CD4-positive, alpha-beta T cell treated with Interleukin-1 beta for 1 hour (primary cell): ENCODE measurements around the gene RPS6KC1.
"Not testable (repeated sequence)": the region's sequence is repeated elsewhere in the genome, so short reads cannot be mapped to it uniquely, and the experiment has no call there.

Experiments used
- DNase-seq, 2 donors: peaks; one replicate each; pipeline ENCODE4 v3.0.0-alpha.2; 2020 to 2022

RPS6KC1 gene

DNA sequence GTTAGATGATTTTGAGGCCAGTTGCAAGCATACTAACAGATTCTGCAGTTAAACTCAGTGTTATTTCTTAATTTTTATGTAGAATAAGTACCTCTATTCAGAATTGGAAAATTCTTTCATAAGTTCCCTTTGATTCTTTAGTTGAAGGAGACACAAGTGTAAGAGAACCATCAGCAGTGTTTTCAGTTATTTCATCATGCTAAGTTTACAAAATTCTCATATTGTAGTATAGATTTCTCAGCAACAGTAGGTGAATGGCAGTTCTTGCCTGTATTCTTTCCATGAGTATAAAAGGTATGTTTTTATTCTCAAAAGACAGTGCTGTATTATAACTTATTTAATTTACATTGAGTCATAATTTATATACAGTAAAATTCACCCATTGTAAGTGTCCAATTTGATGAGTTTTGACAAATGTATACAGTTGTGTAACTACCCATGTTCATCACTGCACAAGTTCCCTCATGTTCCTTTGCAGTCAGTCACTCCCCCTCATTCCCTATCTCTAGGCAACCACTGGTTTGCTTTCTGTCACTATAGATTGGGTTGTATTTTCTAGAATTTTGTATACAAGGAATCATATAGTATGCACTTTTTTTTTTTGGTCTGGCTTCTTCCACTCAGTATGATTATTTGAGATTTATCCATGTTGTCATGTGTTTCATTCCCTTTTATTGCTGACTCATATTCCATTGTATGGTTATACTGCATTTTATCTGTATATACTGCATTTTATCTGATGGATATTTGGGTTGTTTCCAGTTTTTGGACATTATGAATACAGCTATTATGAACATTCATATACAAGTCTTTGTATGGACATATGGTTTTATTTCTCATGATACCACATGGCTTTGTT, 3.9 kb downstream of the RPS6KC1 start:
- no peak for DNase-seq

DNA sequence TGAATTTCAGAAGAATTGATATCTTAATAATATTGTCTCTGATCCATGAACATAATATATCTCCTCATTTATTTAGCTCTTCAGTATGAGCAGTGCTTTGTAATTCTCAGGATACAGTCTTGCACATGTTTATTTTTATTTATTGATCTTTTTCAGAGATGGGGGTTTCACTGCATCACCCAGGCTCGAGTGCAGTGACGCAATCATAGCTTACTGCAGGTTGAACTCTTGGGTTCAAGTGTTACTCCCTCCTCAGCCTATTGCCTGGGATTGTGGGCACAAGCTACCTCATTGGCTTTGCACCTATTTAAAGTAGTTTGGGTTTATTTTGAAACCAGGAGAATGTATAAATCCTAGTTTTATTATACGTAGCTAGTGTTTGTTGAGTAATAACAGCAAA, 4.7 kb downstream of the RPS6KC1 start:
- DNase-seq = no peak

DNA sequence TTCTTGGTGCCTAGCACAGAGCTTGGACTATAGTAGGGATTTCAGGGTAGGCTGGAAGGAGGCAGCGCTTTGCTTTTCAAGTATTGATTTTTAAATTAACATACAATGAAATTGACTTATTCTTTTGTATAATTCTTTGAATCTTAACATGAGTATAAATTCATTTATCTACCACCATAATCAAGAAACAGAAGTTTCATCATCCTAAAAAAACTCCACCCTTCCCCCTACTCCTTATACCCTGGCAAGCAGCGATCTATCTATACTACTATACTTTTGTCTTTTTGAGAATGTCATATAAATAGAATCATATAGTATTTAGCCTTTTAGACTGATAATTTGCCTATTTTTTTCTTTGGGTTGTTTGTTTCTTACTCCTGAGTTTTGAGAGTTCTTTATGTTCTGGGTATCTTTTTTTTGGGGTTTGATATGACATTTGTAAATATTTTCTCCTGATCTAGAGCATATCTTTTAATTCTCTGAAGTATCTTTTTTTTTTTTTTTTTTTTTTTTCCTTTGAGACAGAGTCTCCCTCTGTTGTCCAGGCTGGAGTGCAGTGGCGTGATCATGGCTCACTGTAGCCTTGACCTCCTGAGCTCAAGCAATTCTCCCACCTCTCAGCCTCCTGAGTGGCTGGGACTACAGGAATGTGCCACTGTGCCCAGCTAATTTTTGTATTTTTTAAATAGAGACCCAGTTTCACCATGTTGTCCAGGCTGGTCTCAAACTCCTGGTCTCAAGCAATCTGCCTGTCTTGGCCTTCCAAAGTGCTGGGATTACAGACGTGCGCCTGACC, 6.4 kb downstream of the RPS6KC1 start:
- no peak for DNase-seq

DNA sequence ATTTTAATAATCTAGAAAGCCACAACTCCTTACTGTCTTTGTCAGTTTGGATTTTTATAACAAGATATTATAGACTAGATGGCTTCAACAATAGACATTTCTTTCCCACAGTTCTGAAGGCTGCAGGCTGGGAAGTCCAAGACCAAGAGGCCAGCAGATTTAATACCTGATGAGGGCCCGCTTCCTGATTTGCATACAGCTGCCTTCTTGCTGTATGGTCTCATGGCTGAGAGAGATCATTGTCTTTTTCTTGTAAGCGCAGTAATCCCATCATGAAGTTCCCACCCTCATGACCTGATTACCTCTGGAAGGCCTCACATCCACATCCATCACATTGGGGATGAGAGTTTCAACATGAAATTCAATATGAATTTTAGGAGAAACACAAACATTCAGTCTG, 9.8 kb downstream of the RPS6KC1 start:
- no peak for DNase-seq

DNA sequence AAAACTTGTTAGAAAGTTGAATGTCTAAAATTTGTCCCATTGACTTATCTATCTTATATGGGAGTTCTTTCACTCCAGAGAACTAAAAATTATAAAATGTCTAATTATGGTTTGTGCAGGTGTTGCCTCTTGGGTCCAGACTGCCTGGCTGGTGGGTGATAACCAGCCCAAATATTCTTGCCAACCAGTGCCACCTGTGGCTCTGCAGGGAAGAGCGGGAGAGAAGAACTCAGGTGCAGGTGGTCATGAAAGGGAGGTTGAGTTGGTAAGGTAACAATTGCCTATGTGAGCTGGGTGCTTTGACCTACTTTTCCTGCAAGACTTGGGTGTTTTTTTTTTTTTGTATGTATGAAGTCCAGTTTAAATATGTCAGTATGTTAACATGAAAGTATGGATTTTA, 10.2 kb downstream of the RPS6KC1 start:
- no peak for DNase-seq

DNA sequence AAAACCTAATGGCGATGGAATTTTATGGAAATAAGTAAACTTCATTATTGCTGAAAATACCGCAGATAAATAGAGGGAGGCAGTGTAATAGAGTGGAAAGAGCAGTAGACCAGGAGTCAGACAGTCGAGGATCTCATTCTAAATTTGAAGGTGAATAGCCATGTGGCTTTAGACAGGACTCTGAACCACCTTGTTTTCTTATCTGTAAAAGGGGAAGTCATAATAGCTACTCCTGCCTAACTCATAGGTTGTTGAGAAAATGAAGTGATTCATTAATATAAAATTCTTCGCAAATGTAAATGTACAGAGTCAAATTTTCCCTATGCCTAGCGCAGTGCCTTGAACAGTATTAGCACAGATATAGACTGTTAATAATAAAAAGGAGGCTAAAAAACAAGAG, 14.8 kb downstream of the RPS6KC1 start:
- no peak for DNase-seq

DNA sequence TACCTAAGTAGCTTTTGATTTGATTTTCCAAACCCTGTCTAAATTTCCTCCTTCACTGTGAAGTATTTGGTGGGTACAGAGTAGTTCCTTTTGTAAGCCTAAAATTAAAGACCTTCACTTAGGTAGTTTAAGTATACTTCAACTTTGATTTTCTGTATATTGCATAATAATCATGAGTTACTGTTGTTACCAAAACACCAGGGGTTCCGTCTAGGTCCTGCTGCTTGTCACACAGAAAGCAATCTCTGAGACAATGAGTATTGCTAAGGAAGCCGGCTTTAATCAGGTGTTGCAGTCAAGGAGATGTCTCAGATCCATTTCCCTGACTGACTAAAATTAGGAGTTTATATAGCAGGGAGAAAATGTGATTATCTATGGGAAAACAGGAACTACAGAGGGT, 15.3 kb downstream of the RPS6KC1 start:
- no peak for DNase-seq

DNA sequence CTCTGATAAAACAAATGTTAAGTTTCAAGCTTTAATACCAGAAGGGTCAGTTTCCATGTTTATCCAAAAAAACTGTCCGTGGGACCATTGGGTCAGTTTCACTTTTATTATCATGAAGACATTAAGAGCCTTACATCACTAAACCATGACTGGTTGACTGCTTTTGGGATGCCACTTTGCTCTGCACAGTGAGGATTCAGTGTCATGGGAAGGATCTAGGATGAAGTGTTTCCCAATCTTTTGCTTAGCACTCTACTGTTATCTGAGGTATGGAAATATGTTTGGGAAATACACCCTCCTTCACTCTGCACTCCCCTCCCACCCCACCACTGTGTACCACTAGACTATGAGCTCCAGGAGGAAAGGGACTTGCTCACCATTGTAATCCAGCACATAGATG, 16.3 kb downstream of the RPS6KC1 start:
- no peak for DNase-seq

DNA sequence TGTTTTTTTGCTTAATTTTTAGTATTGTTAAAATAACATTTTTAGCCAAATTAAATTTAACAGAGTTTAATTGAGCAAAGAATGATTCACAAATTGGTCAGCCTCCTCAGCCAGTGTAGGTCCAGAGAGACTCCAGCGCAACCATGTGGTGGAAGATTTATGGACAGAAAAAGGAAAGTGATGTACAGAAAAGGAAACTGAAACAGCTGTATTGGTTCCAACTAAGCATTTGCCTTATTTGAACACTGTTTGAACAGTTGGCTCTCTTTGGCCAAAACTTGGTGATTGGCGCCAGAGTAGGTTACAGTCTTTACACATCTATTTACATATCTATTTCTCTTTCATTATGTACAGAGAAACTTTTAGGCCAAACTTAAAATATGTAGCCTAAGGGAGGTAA, 19.4 kb downstream of the RPS6KC1 start:
- DNase-seq = peak; percentile 4 to 19

DNA sequence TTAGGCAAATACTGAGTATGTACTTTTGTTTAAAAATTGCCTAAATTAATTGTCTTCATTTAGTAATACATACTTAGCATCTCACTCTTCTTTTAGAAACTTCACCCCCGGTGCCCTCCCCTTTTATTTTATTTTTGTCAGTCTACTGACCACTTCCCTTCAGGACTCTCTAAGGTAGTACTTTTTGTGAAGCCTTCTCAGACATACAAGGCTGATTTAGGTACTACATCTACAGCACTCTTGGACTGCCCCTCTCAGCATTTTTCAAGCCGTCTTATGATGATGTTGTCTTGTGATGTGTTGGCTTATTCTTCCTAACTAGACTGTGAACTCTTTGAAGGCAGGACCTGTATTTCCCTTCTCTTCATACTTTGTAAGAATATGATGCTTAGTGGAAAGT, 24.7 kb downstream of the RPS6KC1 start:
- DNase-seq = no peak

DNA sequence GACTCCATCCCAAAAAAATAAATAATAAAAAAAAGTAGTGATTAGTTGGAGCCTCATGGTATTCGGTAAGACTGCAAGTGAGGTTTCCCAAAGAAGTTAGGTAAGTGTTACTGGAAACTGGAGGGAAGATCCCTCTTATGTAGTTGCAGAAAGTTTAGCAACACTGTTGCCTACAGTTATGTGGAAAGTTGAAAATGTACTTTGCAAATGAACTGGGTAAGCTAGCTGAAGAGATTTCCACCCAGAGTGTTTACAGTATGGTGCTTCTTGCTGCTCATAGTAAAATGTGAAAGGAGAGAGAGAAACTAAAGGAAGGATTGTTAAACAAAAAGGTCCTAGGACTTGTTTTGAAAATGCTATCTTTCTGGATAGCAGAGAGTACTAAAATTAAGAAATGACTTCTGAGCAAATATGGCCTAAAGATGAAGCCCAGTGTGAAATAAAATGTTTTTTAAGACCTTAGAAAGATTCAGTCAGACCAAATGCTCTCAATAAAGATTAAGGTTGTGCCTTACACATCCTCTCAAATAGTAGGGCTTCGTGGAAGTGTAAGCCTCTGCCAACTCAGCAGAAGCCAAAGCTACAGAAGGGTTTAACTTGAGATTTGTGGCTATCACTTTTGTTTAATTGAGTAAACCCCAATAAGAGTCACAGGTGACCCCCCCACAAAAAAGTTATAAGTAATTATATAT, 31.5 kb downstream of the RPS6KC1 start:
- DNase-seq = no peak

DNA sequence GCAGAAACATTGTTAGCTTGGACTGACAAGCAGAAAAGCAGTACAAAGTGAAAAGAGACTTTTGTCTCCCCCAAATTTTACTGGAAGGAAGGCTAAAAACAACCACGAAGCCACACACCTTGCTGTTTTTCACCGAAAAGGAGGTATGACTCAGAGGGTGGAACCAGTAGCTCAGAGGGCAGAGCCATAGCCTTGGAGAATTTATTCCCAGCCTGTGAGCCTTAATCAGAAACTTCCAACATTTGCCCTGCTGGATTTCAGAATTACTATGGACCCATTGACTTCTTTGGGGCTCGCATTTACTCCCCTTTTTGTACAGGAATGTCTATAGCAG, 32.0 kb downstream of the RPS6KC1 start:
- no peak for DNase-seq

DNA sequence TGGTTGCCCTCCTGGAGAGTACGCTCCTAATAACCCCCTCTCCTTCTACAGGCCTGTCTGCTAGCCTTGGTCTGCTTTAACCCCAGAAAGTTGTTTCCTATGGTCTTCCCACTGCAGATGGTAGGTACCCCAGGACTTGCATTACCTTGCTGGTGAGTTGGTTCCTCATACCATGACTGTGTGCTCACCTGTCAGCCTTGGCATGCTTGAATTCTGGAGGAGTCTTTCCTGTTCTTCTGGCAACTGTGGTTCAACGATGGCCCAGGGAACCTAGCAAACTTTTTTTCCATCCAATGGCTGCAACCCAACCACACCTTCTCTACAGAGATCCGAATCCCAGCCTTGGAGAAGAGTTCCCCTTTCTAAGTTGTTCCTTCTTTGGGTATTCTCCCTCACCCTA, 36.9 kb downstream of the RPS6KC1 start:
- DNase-seq = no peak

DNA sequence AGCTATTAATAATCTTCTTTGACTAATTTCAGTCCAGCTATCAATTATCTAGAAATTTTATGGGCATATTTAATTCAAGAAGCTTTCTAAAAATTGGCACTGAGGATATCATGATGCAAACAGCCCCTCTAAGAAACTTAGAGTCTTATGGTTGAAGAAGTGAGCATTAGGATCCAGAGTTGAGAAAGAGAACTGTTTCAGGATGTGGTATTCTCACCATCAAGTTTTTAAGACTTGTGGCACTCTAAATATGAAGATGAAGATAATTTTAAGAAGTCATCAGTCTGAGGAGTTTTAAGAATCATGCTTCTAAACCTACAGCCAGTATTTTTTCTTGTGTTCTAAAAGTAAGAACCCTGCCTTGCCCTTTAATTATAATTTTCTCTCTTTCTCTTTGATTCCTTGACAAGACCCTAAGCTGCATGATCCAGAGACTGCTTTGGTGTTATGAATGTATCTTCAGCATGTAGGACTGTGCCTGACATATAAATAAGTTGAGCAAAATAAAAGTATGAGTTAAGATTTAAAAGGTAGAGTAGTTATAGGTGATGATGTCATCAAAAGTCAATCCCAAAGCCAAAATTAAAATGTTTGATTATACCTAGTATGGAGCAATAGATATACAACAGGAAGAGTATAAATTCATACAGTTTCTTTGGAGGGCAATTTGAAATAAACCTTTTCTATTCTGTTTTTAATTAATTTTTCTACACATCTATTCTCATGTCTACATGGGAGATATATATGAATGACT, 39.1 kb downstream of the RPS6KC1 start:
- no peak for DNase-seq

DNA sequence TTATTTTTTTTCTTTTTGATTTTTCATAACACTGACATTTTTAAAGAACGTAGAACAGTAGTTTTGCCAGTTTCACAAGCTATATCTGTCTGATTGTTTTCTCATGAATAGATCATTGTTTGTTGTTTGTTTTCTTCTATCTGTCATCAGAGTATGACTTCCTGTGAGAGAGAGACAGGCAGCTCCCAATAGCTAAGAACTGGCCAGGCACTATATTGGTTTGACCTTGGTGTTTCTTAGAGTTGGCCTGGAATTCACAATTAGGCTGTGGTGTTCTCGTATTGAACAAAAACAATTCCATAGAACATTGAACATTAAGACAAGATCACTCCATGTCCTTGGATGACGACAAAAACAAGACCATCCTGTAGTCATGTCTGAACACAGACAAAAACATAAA, 43.4 kb downstream of the RPS6KC1 start:
- DNase-seq = no peak

DNA sequence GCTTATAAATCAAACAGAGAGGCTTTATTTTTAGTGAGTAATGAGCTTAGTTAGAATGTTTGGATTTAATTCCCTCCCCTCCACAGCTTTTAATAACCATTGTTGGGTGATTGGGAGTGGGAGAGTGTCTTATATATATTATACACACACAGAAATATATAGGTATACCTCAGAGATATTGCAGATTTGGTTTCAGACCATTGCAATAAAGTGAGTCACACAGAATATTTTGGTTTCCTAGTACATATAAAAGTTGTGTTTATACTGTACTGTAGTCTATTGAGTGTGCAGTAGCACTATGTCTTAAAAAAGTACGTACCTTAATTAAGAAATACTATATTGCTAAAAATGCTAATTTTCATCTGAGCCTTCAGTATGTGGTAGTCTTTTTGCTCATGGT, 44.4 kb downstream of the RPS6KC1 start:
- no peak for DNase-seq

DNA sequence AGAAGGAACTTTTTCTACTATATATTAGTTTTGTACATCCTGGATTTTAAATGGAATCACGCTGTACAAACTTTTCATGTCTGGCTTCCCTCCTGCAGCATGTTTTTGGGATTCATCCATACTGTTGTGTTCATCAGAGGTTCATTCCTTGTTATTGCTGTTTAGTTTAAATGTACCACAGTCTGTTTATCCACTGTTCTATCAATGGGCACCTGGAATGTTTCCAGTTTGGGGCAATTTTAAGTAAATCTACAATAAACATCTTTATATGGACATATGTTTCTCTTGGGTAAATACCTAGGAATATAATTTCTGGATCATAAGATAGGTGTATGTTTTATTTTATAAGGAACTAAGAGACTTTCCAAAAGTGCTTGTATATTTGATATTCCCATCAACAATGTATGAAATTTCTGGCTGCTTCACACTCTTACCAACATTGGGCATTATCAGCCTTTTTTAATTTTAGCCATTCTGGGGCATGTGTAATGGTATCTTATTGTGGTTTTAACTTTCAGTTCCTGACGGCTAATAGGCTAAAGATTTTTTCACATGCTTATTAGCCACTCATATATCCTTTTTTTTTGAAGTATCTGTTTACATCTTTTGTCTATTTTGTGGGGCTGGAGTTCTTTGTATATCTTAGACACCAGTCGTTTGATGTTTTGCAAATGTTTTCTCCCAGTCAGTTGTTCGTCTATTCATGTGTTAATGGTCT, 48.8 kb downstream of the RPS6KC1 start:
- no peak for DNase-seq

DNA sequence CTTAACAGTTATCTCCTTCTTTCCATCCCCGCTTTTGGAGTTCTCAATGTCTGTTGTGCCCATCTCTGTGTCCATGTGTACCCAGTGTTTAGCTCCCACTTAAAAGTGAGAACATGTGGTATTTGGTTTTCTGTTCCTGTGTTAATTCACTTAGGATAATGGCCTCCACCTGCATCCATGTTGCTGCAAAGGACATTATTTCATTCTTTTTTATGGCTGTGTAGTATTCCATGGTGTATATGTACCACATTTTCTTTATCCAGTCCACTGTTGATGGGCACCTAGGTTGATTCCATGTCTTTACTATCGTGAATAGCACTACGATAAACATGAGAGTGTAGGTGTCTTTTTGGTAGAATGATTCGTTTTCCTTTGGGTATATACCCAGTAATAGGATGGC, 49.5 kb downstream of the RPS6KC1 start:
- not testable (repeated sequence) for DNase-seq

DNA sequence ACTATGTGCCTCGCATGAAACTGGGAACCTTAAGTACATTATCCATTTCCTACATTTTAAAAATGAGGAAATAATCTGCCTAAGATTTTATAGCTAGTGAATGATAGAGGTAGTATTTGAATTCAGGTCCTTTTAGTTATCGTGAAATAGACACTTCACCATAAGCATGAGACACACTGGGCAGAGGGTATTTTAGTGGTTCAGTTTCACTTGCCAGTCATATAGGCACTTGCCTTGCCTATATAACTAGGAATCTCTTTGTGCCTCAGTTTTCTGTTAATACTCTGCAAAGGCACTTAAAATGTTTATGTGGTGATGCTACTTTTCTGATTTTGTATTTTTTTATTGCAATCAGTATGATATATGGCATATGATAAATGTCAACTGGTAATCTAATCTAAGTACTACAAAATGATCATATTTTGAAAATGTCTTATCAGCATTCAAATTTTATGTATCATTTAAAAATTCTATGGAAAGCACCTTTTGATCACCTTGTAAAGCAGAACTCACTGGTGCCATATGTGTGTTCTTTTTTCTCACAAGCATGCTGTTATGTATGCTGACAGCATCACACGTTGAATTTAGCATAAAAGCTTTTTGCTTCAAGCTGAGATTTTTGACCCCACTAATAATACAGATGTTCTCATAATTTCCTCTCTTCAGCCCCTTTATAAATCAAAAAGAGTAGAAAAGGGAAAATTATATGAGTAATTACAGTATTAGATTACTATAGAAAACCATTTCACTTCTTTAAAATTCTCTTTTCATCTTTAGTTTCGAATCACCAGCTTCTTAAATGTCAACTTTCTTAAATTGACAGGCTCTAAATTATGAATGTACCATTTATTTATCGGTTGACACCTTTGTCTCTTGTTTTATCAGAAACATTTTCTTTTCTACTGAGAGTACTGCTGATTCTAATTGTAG, 52.6 kb downstream of the RPS6KC1 start:
- no peak for DNase-seq

DNA sequence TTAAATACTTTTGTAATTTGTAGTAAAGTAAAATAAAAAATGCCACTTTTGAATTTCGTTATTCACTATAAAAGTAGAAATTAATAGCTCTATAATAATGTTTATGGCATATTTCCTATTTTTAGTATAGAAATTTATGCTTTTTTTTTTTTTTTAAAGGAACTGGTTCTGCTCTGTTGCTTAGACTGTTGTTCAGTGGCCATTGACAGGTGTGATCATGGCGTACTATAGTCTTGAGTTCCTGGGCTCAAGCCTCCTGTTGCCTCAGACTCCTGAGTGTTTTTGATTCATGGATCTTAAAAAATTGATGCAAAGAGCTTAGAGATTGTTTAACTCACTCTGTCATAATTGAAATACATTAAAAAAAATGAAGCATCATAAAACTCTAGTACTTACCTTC, 53.6 kb downstream of the RPS6KC1 start:
- no peak for DNase-seq

DNA sequence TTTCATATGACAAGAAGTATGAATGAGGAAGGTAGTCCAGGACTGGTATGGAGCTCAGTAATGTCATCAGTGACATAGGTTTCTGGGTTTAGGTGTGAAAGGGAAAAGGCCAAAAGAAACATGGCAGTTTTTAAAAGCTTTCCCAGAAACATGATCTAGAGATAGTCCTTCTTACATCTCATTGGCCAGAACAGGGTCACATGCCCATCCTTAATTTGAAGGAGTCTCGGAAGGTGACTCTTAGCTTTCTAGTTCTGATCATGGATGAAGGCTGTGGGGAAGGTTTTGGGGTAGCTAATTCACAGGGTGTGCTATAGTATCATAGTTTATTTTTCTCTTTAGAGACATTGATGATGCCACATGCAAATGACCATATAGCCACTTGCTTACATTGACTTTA, 55.3 kb downstream of the RPS6KC1 start:
- DNase-seq = no peak
